Measurements from ENCODE around the gene PPID.
"Not testable (repeated sequence)": the region's sequence is repeated elsewhere in the genome, so short reads cannot be mapped to it uniquely, and the experiment has no call there.

PPID gene
- long read RNA-seq, donor 1, transcript PPID-201 (10 exons, 1,823 nt): major isoform, 10 of 15 reads
- long read RNA-seq, donor 1, partial matches to known transcripts: 5 of 15 reads
- long read RNA-seq, donor 1, other reads (novel, unspliced or antisense): 0 of 15 reads
- long read RNA-seq, donor 2, transcript PPID-201 (10 exons, 1,823 nt): major isoform, 8 of 8 reads
- long read RNA-seq, donor 2, partial matches to known transcripts: 0 of 8 reads
- long read RNA-seq, donor 2, other reads (novel, unspliced or antisense): 0 of 8 reads
- long read RNA-seq, donor 3, transcript PPID-201 (10 exons, 1,823 nt): major isoform, 10 of 10 reads
- long read RNA-seq, donor 3, partial matches to known transcripts: 0 of 10 reads
- long read RNA-seq, donor 3, other reads (novel, unspliced or antisense): 0 of 10 reads
- long read RNA-seq, donor 4, transcript PPID-201 (10 exons, 1,823 nt): major isoform, 6 of 16 reads
- long read RNA-seq, donor 4, partial matches to known transcripts: 10 of 16 reads
- long read RNA-seq, donor 4, other reads (novel, unspliced or antisense): 0 of 16 reads
- long read RNA-seq, donor 5, transcript PPID-201 (10 exons, 1,823 nt): major isoform, 12 of 12 reads
- long read RNA-seq, donor 5, partial matches to known transcripts: 0 of 12 reads
- long read RNA-seq, donor 5, other reads (novel, unspliced or antisense): 0 of 12 reads
- long read RNA-seq, donor 6, transcript PPID-201 (10 exons, 1,823 nt): major isoform, 13 of 28 reads
- long read RNA-seq, donor 6, partial matches to known transcripts: 13 of 28 reads
- long read RNA-seq, donor 6, other reads (novel, unspliced or antisense): 0 of 28 reads
- long read RNA-seq, donor 7, transcript PPID-201 (10 exons, 1,823 nt): major isoform, 16 of 16 reads
- long read RNA-seq, donor 7, partial matches to known transcripts: 0 of 16 reads
- long read RNA-seq, donor 7, other reads (novel, unspliced or antisense): 0 of 16 reads
- long read RNA-seq, donor 8, transcript PPID-201 (10 exons, 1,823 nt): major isoform, 18 of 18 reads
- long read RNA-seq, donor 8, partial matches to known transcripts: 0 of 18 reads
- long read RNA-seq, donor 8, other reads (novel, unspliced or antisense): 0 of 18 reads

DNA sequence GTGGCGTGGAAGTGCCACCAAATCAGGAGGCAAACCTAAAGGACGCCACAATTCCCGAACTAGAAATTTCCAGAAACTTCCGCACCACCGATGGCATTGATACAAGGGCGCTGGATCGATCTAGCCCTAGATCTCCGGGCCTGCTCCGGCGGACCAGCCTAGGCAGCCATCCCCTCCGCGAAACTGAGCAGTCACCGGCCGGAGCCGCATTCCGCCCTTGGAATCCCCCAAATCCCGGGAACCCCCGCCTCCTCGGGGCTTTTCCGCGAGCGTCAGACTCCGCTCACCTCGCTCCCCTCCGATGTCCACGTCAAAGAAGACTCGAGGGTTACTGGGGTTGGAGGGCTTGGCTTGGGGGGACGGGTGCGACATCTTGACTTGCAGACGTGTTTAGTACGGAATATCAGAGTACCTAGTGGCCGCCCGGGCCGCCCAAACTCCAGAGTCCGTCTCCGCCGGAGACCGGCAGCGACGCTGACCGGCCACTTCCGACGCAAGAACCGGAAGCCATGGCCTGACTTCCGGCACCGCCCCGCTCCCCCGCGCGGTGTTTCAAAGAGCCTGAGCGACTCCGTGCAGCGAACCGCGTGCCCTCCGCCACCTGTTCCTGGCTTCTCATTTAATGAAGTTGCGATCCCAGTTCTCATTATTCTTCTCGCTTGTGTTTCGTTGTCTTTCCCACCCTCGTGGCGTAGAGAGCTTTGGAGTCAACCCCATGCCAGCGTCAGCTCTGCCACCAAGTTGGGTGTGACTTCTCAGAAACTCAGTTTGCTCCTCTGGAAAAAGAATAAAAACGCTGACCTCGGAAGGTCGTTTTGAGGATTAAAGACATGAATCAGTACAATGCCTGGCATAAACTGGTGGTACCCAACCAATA lies at the start of gene PPID:
Gene PPID (minus strand): TSS at position 480 of the 877 bp plus-strand sequence. CDS start 108 bp downstream, at position 372.
- peak; percentile 94 for DNase-seq

GRCh38 chr4:158771776-158772175 lies 48.6 kb upstream of the PPID start:
- DNase-seq: no peak

- no peak for DNase-seq
These were observed 47.5 kb upstream of the PPID start for GRCh38 chr4:158770671-158771070.

- peak; percentile 81 for DNase-seq
These were observed 46.2 kb upstream of the PPID start for GRCh38 chr4:158769175-158769921.

DNA sequence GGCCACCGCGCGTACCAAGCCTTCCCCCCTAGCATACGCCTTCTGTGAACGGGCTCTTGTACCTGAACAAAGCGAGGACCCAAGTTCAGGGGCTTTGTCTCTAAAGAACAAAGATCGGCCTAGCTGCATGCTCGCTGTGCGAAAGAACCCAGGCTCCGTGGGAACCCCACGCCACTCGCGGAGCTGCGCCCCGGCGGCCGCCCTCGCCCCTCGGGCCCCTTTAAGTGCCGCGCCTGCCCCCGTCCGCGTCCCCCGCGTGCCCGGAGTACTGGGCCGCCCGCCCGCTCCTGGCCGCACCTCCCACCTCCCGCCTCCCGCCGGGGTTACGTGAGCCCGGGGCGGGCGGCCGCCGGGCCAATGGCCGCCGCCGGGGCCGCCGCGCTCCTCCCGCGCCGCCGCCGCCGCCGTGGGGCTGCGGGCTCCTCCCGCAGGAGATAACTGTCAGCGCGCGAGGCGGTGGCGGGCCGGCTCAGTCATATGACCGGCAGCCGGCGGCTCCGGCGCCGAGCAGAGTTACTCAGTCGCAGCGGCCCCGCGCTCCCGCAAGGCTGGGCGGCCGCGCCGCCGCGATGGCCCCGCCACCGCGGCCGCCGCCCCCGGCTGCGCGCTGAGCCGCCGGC lies 45.5 kb upstream of the PPID start, which contains the start of gene FNIP2:
Gene FNIP2 (plus strand): TSS at position 472 of the 620 bp plus-strand sequence. CDS start 187 bp downstream, outside the sequence.
- peak; percentile 94 for DNase-seq

GRCh38 chr4:158767451-158767850 lies 44.3 kb upstream of the PPID start:
- no peak for DNase-seq

DNA sequence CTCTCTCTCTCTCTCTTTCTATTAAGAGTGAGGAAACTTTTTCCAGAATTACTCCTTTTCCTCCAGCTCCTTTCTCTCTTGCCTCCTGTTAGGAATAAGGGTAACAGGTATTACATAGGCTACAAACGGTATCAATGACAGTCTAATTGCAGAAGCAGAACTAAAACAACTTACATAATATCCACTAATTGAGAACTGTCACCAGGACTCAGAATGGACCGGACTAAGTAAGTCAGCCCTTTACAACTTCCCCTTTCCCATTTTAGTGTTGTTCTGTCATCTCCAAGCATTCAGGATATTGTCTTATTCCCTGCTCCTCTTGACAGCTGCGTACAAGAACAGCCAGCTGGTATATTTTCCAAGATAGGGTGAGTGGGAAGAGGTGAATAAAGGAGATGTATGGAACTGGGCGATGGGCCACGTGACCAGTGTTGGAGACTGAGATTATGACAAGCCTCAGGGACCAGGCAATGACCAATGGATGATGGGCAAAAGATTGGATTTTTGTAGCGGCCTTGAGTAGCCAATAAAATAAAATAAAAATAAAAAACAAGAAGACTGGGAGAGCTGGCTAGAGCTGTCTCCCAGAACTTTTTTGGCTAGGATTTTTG lies 43.3 kb upstream of the PPID start:
- DNase-seq: no peak

GRCh38 chr4:158763462-158763861 lies 40.3 kb upstream of the PPID start:
- no peak for DNase-seq

GRCh38 chr4:158762553-158762952 lies 39.4 kb upstream of the PPID start:
- no peak for DNase-seq

GRCh38 chr4:158760866-158761265 lies 37.7 kb upstream of the PPID start:
- no peak for DNase-seq

- not testable (repeated sequence) for DNase-seq
These were observed 36.3 kb upstream of the PPID start for GRCh38 chr4:158759539-158759938.

- DNase-seq: no peak
These were observed 35.5 kb upstream of the PPID start for GRCh38 chr4:158758703-158759102.

GRCh38 chr4:158758142-158758541 lies 34.9 kb upstream of the PPID start:
- no peak for DNase-seq

GRCh38 chr4:158756588-158756987 lies 33.4 kb upstream of the PPID start:
- DNase-seq: no peak

GRCh38 chr4:158755819-158756218 lies 32.6 kb upstream of the PPID start:
- DNase-seq: not testable (repeated sequence)

DNA sequence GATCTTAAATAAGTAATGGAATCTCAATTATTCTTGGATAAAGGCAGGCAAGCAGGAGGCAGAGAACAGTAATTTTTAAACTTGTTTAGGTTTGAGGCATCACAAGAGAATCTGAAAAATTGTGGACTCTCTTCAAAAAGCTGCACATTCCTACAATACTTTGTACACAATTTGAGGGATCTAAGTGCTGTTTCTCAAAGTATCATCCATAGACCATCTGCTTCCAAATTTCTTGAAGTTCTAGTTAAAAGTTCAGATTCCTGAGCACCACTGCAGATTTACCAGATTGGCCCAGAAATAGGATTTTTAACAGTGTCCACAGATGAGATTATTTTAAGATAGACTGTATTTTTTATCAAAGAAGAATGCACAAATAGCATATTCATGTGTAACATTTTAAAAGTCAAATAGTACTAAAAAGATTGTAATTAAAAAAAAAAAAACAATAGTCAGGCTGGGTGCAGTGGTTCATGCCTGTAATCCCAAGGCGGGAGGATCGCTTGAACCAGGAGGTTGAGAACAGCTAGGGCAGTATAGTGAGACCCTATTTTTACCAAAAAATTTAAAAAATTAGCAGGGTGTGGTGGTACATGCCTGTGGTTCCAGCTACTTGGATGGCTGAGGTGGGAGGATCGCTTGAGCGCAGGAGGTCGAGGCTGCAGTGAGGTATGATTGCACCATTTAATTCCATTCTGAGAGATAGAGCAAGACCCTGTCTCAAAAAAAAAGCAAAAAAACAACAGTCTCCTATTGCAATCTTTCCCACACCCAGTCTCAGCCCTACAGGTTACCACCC lies 31.4 kb upstream of the PPID start:
- no peak for DNase-seq

- DNase-seq: no peak
These were observed 27.2 kb upstream of the PPID start for GRCh38 chr4:158750379-158750778.

GRCh38 chr4:158746537-158746936 lies 23.3 kb upstream of the PPID start:
- not testable (repeated sequence) for DNase-seq

All from right kidney (tissue), 9 donors.